ENCODE data around the gene ZNF25.
"Not testable (repeated sequence)": the region's sequence is repeated elsewhere in the genome, so short reads cannot be mapped to it uniquely, and the experiment has no call there.

Gene ZNF25

GRCh38 chr10:37976091-37976879, at the start of gene ZNF25:
Gene ZNF25 (minus strand): TSS chr10:37976647. CDS start chr10:37971722, 4,925 bp downstream.
- Histone ChIP-seq H3K27me3 (no peaks in the 10 kb centered on the region), H3K36me3 (peaks cover 0 to 1% (median 0%) of the 10 kb centered on the region in 3 donors), H3K9me3 (no peaks in the 10 kb centered on the region), H3K27ac (peak within 1 kb of the TSS; percentile 98 to 99), H3K4me3 (peak within 1 kb of the TSS; percentile 78 to 93), H3K4me1 (peaks cover 0 to 16% (median 8%) of the 10 kb centered on the region in 4 donors)
- TF ChIP-seq CTCF (IDR thresholded peaks at IDR 0.05) = peak; percentile 90 to 92
- peak; percentile 99 for DNase-seq
- intact Hi-C loops (cut with DNase I; ENCODE audit: low total_unique reads) = loop anchor here (1.0 kb wide), 2 partner anchors 34 to 118 kb away; partner anchors contain the start of genes ZNF33A and ZNF37A

GRCh38 chr10:38025283-38025682, 48.8 kb upstream of the ZNF25 start:
- H3K27me3 ChIP-seq = no peaks in the 10 kb centered on the region
- H3K27ac ChIP-seq = no peak overlapping the region

GRCh38 chr10:38019124-38019523, 42.7 kb upstream of the ZNF25 start:
- not testable (repeated sequence) for H3K9me3 ChIP-seq, H3K27ac ChIP-seq, H3K4me3 ChIP-seq, H3K27me3 ChIP-seq, DNase-seq, H3K4me1 ChIP-seq
- intact Hi-C loops (cut with DNase I; ENCODE audit: low total_unique reads) = loop anchor here (10.0 kb wide), 1 partner anchor 164 kb away; the partner anchor contains the start of gene ZNF248
- peaks cover 58 to 88% (median 78%) of the 10 kb centered on the region in 3 donors for H3K36me3 ChIP-seq

More at GRCh38 chr10:38025283-38025682, 48.8 kb upstream of the ZNF25 start:
- no peak for TF ChIP-seq CTCF (IDR thresholded peaks at IDR 0.05)
- Histone ChIP-seq H3K36me3 (peaks cover 57 to 78% (median 59%) of the 10 kb centered on the region in 3 donors), H3K4me1 (no peaks in the 10 kb centered on the region), H3K4me3 (no peak overlapping the region), H3K9me3 (no peaks in the 10 kb centered on the region)
- DNase-seq = no peak
- intact Hi-C loops (cut with DNase I; ENCODE audit: low total_unique reads) = no loop called here

- Histone ChIP-seq H3K4me3 (no peak overlapping the region), H3K27ac (no peak overlapping the region), H3K36me3 (peaks cover 53 to 80% (median 72%) of the 10 kb centered on the region in 3 donors), H3K4me1 (peaks cover 0 to 9% (median 4%) of the 10 kb centered on the region in 4 donors), H3K9me3 (no peaks in the 10 kb centered on the region), H3K27me3 (no peaks in the 10 kb centered on the region)
- no peak for DNase-seq
- intact Hi-C loops (cut with DNase I; ENCODE audit: low total_unique reads) = loop anchor here (10.0 kb wide), 1 partner anchor 162 kb away; the partner anchor contains the start of gene ZNF248
- no peak for TF ChIP-seq CTCF (IDR thresholded peaks at IDR 0.05)
These were observed 39.9 kb upstream of the ZNF25 start for GRCh38 chr10:38016354-38016753.

GRCh38 chr10:38010119-38010903, 33.9 kb upstream of the ZNF25 start, which contains the start of gene ZNF33A:
Gene ZNF33A (plus strand): TSS chr10:38010675. CDS start chr10:38012342, 1,667 bp downstream.
- intact Hi-C loops (cut with DNase I; ENCODE audit: low total_unique reads) = loop anchor here (1.0 to 10.0 kb wide), 3 partner anchors 34 to 156 kb away; partner anchors contain the start of genes ZNF248, ZNF25 and ZNF37A
- peak within 1 kb of the TSS; percentile 97 to 99 for H3K27ac ChIP-seq

More at GRCh38 chr10:38010119-38010903, 33.9 kb upstream of the ZNF25 start, which contains the start of gene ZNF33A:
- Histone ChIP-seq H3K36me3 (peaks cover 7 to 23% (median 13%) of the 10 kb centered on the region in 3 donors), H3K27me3 (no peaks in the 10 kb centered on the region), H3K4me1 (peaks cover 0 to 13% (median 6%) of the 10 kb centered on the region in 4 donors), H3K9me3 (no peaks in the 10 kb centered on the region), H3K4me3 (peak within 1 kb of the TSS; percentile 76 to 84)
- TF ChIP-seq CTCF (IDR thresholded peaks at IDR 0.05) = no peak
- DNase-seq = peak; percentile 90 to 96
